ENCODE results near the gene CRCP. TPM values are rescaled to one million over a fixed set of nuclear protein-coding genes. Genes with fewer than 3 reads are reported as not detected.
"Not testable (repeated sequence)": the region's sequence is repeated elsewhere in the genome, so short reads cannot be mapped to it uniquely, and the experiment has no call there.

CRCP gene
- total RNA-seq, 1 donor from 2014 or later: 27.0 TPM

DNA sequence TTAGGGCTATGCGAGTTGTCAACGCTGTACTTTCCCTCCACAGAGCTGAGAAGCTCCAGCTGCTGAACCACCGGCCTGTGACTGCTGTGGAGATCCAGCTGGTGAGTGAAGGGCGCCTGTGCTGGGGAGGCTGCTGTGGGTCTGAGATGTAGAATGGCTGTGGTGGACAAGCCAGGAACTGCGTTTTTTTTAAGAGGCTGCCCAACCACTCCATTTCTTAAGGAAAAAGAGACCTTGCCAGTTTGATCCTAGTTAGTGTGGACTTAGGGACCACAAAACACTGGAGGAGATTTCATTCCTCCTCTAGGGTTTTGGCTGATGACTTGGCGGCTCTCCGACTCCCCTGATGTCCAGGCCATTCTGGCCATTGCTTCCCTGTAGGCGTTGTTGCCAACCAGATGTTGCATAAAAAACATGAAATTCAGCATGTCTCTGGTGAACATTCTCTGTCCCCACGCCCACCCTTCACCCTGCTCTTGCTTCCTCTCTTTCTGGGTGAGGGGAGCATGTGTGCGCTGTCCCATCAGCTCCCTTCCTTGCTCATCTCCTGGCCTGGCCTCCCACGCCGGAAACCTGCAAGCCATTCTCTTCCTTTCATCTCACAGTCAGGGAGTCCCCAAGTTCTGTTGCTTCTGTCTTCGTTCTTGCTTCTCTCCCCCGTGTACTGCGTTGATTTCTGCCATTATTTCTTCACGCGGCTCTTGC lies 30.9 kb downstream of the CRCP start:
- H3K4me3 Mint-ChIP-seq: no peak overlapping the region
- no peaks in the 10 kb centered on the region for H3K9me3 Mint-ChIP-seq
- peaks cover 36% of the 10 kb centered on the region for H3K36me3 Mint-ChIP-seq
- no peak for DNase-seq (ENCODE audit: low spot score in 2 of 2, unreplicated experiment in 2 of 2)
- H3K27me3 Mint-ChIP-seq (ENCODE audit: low read depth): no peaks in the 10 kb centered on the region
- no peak for TF ChIP-seq CTCF (IDR thresholded peaks at IDR 0.05; ENCODE audit: unreplicated experiment)
- peak overlapping the region; percentile 55 for H3K27ac Mint-ChIP-seq
- peaks cover 30% of the 10 kb centered on the region for H3K4me1 Mint-ChIP-seq

GRCh38 chr7:66146701-66147100 lies 32.1 kb downstream of the CRCP start:
- H3K4me1 Mint-ChIP-seq: peaks cover 27% of the 10 kb centered on the region
- H3K36me3 Mint-ChIP-seq: peaks cover 32% of the 10 kb centered on the region
- no peak overlapping the region for H3K4me3 Mint-ChIP-seq
- no peak for TF ChIP-seq CTCF (IDR thresholded peaks at IDR 0.05; ENCODE audit: unreplicated experiment)
- DNase-seq (ENCODE audit: low spot score in 2 of 2, unreplicated experiment in 2 of 2): no peak
- no peaks in the 10 kb centered on the region for H3K9me3 Mint-ChIP-seq
- peak overlapping the region; percentile 37 for H3K27ac Mint-ChIP-seq
- no peaks in the 10 kb centered on the region for H3K27me3 Mint-ChIP-seq (ENCODE audit: low read depth)

DNA sequence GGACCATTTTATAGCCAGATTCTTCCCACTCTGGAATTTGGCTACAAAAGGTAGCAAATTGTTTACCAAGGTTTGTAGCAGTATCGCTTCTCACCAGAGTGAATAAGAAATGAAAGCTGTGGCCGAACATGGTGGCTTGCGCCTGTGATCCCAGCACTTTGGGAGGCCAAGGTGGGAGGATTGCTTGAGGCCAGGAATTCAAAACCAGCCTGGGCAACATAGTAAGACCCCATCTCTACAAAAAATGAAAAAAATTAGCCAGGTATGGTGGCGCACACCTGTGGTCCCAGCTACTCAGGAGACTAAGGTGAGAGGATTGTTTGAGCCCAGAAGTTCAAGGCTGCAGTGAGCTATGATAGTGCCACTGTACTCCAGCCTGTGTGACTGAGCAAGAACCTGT lies 33.0 kb downstream of the CRCP start:
- H3K4me3 Mint-ChIP-seq; H3K27me3 Mint-ChIP-seq (ENCODE audit: low read depth); DNase-seq (ENCODE audit: low spot score in 2 of 2, unreplicated experiment in 2 of 2); H3K9me3 Mint-ChIP-seq; H3K27ac Mint-ChIP-seq: not testable (repeated sequence)
- peaks cover 36% of the 10 kb centered on the region for H3K4me1 Mint-ChIP-seq
- H3K36me3 Mint-ChIP-seq: peaks cover 35% of the 10 kb centered on the region

- Mint-ChIP-seq H3K4me1 (peaks cover 29% of the 10 kb centered on the region), H3K27ac (peak overlapping the region; percentile 31), H3K36me3 (peaks cover 37% of the 10 kb centered on the region), H3K9me3 (no peaks in the 10 kb centered on the region), H3K4me3 (no peak overlapping the region), H3K27me3 (ENCODE audit: low read depth) (no peaks in the 10 kb centered on the region)
- no peak for DNase-seq (ENCODE audit: low spot score in 2 of 2, unreplicated experiment in 2 of 2)
- TF ChIP-seq CTCF (IDR thresholded peaks at IDR 0.05; ENCODE audit: unreplicated experiment): no peak
Observed at GRCh38 chr7:66150471-66150870, 35.8 kb downstream of the CRCP start.

- TF ChIP-seq CTCF (IDR thresholded peaks at IDR 0.05; ENCODE audit: unreplicated experiment): no peak
- H3K36me3 Mint-ChIP-seq: peaks cover 40% of the 10 kb centered on the region
- no peaks in the 10 kb centered on the region for H3K9me3 Mint-ChIP-seq
- DNase-seq (ENCODE audit: low spot score in 2 of 2, unreplicated experiment in 2 of 2): no peak
- no peak overlapping the region for H3K4me3 Mint-ChIP-seq
- no peaks in the 10 kb centered on the region for H3K27me3 Mint-ChIP-seq (ENCODE audit: low read depth)
- H3K4me1 Mint-ChIP-seq: peaks cover 17% of the 10 kb centered on the region
- peak overlapping the region; percentile 88 for H3K27ac Mint-ChIP-seq
Observed at GRCh38 chr7:66152371-66153191, 37.9 kb downstream of the CRCP start.

DNA sequence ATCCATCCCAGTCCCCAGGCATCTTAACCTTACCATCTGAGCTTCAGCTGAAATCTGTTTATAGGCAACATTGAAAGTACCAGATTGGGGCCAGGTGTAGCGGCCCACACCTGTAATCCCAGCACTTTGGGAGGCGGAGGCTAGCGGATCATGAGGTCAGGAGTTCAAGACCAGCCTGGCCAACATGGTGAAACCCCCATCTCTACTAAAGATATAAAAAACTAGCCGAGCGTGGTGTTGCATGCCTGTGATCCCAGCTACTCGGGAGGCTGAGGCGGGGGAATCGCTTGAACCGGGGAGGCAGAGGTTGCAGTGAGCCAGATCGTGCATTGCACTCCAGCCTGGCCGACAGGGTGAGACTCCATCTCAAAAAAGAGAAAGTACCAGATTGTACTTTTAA lies 39.0 kb downstream of the CRCP start:
- H3K27ac Mint-ChIP-seq: peak overlapping the region; percentile 53

GRCh38 chr7:66156035-66156434 lies 41.4 kb downstream of the CRCP start:
- not testable (repeated sequence) for H3K27me3 Mint-ChIP-seq (ENCODE audit: low read depth)
- H3K36me3 Mint-ChIP-seq: peaks cover 50% of the 10 kb centered on the region

More for the DNA sequence above, 39.0 kb downstream of the CRCP start:
- H3K27me3 Mint-ChIP-seq (ENCODE audit: low read depth): no peaks in the 10 kb centered on the region
- peaks cover 44% of the 10 kb centered on the region for H3K36me3 Mint-ChIP-seq
- H3K9me3 Mint-ChIP-seq: peaks cover 8% of the 10 kb centered on the region
- no peak for DNase-seq (ENCODE audit: low spot score in 2 of 2, unreplicated experiment in 2 of 2)
- H3K4me3 Mint-ChIP-seq: no peak overlapping the region
- no peak for TF ChIP-seq CTCF (IDR thresholded peaks at IDR 0.05; ENCODE audit: unreplicated experiment)
- H3K4me1 Mint-ChIP-seq: peaks cover 17% of the 10 kb centered on the region

More at GRCh38 chr7:66156035-66156434, 41.4 kb downstream of the CRCP start:
- not testable (repeated sequence) for H3K4me3 Mint-ChIP-seq; DNase-seq (ENCODE audit: low spot score in 2 of 2, unreplicated experiment in 2 of 2); H3K27ac Mint-ChIP-seq
- Mint-ChIP-seq H3K4me1 (peaks cover 11% of the 10 kb centered on the region), H3K9me3 (peaks cover 16% of the 10 kb centered on the region)
